GM21717 (cell line): Measurements from ENCODE around the gene KL.

ENCODE experiments used
- ATAC-seq: cut with Tn5 transposase; IDR thresholded peaks from one replicate; pipeline ENCODE4 v1.9.1; 2021; ENCODE audit warnings: mild to moderate bottlenecking, moderate library complexity; ENCODE audit not compliant: unreplicated experiment

KL gene

DNA sequence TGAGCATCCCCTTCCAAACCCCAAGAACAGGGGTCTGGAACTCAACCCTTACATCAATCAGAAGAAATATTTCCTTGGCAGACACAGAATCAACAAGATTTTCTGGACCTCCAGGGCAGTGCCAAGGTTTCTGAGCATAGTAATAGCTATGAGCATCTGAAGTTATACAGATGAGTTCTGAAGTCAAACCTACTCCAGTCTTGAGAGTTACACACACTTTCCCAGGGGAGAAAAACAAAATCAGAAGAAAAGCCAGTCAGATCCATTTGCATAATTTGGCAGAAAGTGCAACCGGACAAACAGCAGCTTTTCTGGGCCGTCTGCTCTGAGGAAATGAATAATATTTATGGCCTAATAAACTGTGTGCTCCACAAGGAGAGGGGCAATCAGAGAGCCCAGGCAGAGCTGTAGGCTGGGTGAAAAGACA, 93.1 kb downstream of the KL start:
- no peak for ATAC-seq

DNA sequence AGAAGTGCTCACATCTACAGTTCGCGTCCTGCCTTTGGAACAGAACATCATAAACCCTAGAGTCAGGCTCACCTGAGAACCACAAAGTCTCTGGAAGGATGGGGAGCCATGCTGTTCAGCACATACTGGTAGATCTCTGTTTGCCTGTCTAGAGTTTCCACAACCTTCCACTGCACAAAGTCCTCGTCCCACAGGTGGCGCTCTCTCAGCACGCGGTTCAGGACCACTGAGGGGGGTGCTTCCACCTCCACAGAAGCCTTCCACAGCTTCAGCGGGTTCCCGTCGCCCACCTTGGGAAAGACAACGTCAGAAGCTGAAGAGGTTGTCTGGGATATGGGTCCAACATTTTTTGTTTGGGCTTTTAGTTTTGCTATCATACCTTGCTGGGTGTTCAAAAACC, 93.6 kb downstream of the KL start:
- peak; percentile 39 for ATAC-seq

DNA sequence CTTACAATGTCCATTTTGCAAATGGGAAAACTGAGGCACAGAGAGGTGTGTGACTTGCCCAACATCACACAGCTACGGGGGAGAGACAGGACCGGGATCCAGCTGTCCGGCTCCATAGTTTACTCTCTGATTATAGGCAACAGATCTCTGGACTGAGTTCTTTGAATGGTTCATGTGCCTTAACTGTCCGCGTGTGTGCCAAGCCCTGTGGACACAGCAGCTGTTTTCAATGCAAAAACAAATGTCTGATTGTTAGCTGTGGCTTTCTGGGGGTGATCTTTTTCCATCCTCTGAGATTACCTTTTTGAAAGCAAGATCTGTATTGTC, 94.1 kb downstream of the KL start:
- no peak for ATAC-seq

DNA sequence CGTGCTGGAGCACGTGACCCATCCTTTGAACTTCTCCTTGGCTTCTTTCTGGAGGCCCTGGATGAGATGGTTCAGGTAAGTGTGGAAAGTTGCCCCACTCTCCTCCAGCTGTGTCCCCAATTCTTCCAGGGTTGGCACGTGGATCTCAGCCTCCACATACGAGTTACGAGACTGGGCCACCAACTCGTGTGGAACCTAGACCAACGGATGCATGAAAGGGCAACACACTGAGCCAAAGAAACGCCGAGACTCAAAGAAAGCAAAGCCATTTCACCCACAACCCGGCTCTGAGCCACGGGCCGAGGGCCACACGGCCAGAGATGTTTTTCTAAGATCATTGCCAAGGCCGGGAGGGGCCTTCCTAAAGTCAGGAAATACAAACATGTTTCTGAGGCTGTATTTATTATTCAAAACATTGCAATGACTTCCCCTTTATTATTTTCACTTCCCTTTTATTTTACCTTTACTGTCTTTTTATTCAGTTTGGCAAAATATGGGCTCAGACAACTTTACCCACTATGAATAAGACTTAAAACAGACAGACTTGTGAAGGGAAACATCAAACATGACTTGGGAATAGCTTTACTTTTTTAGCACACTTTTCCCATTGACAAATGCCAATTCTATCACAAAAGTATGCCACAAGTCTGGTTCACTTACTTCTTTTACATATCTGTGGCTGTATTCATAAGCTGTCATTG, 94.6 kb downstream of the KL start:
- ATAC-seq: peak; percentile 44

DNA sequence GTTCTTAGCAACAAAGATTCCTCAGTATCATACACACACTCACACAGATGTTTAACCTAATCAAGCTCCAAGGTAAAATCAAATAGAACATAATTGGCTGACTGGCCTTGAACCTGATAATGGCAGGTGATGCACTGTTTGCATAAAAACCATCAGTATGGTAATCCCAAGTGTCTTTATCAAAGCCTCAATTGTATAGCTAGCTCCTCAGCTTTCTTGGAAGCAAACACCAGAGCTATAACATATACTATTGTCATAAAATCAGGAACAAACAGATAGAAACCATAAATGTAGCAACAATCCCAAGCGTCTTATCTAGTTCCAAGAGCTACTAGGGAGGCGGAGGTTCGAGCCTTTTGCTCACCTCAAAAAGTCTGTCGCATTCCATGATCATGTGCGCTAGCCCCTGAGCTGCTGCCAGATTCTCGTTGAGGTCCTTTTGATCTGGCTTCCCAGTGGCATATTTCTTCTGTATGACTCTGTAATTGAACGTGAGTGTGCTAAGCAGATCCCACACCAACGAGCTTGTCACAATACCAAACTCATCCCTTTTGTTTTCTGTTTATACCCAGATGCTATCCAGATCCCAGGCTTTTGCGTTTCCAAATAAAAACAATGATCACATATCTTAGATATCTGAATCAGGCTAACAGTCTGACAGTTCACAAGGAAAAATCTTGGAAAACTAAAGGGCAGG, 95.3 kb downstream of the KL start:
- no peak for ATAC-seq

DNA sequence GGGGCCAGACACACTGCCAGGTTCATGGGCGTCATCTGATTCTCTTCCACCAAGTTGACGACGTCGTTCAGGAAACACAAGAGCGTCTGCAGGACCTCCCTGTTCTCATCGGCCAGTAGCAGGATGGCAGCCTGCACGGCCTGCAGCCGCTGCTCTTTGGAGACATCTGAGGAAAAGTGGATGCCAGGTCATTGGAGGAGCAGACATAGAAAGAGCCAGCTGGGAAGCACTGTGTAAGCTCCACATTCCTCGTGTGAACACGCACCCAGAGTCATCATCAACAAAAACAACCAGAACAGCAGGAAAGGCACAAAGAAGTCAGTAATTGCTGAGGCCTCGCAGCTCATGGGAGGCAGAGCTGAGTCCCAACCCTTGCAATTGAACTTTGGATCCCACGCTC, 96.5 kb downstream of the KL start:
- no peak for ATAC-seq

DNA sequence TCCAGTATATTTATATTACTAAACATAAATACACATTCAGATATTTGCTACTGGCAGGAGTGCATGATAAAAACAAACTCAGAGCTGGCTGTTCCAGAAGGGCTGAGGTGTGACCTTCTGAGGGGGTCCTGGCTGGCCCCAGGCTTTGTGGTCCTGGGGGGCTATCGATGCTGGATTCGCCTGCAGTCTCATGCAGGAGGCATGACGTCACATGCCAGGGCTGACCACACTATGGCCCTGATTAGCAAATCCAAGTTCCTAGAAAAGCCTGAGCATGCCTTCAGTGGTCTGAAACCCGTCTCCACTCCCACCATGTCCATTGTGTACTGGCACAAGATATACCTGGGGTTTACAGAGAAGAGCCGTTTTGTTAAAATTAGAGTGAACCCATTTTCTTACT, 97.9 kb downstream of the KL start:
- no peak for ATAC-seq

DNA sequence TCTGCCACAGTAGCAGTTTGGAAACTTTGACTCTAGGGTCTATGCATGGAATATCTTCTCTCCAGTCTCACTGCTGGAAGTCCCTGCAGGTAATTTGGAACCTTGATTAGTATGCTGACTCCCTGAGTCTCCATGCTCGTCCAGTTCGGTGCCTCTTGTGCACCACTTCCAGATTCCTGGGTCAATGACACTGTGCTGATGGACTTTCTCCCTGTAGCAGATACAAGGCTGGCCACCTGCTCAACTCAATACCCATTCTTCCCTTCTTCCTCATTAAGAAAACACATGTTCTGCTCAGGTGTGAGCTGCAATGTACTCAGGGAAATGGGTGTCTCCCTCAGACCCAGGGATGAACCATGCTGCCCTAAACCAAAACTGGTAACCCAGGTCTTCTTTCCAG, 99.1 kb downstream of the KL start:
- ATAC-seq: no peak
